HG03064 (cell line): Measurements from ENCODE around the gene S100A10.

Experiments
- ATAC-seq: cut with Tn5 transposase; IDR thresholded peaks from one replicate; pipeline ENCODE4 v1.9.1; 2021; ENCODE audit warnings: low read depth; ENCODE audit not compliant: unreplicated experiment

Gene S100A10

DNA sequence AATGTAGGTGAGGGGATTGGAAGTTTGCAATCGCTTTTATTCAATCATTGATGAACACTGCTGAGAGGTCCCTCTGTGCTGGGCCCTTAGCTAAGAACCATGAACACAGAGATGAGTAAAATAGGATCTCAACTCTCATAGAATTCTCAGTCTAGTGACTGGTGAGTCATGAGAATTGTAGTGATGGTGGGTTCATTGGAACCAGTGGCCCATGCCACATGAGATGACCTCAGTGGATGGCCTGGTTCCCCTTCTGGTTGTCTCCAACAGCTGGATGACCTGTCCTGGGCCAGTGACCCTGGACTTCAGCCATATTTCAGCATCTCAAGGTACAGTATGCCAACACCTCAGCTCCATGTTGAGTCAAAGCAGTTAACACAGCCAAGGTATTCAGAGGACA, 21.3 kb upstream of the S100A10 start:
- no peak for ATAC-seq

DNA sequence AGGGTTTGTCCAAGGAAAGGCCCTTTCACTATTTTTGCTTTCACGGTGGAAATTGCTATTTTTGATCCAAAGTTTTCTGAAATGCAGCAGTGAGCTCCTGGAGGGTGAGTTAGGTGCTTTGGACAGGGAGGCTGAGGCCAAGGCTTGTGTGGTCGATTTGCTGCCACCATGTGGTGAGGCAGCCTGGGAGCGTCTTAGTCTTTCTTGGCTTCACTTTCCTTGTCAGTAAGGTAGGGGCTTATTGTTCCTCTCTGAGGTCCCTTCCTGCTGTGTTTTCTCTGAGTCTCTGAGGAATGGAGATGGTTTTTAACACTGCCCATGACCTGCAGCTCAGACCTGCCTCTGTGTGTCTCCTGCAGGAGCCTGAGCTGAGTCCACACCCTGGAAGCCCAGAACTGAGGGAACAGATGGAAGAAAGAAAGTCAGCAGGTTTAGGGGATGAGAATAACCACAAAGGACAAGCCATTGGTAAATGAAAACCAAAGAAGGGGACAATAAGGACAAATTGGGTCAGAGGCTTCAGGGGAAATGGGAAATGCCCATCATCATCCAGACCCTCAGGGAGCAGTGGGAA, 20.1 kb upstream of the S100A10 start:
- no peak for ATAC-seq

DNA sequence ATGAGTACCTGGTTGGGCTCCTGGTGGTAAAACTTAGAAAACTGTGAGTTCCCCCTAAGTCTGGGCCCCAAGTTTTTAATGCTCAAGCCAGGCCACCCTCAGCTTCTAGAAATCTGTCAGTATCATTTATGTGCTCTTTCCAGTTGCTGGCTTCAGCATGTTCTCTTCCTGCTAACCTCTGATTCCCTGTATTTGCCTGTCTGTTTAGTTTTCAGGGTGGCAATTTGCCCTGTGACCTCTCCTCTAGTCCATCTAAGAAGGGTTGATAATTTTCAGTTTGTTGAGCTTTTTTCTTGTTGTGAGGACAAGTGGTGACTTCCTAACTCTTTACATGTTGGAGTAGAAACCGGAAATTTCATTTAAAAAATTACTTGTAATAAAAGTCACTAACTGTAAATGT, 16.0 kb upstream of the S100A10 start:
- no peak for ATAC-seq

DNA sequence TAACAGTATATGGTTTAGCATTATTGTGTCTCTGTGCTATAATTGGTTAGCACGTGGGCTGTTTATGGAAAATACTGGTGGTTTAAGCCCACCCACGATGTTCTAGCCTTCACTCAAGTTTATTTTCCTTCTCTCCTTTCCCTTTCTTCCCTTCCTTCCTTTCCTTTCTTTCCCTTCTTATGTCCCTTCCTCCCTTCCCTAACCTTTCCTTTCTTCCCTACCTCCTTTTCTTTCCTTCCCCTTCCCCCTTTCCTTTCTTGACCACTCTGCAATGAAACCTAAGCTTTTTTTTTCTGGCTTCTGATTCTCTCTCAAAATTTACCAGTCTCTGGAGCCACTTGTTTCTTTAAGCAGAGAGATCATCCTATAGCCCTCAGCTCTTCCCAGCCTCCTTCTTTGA, 13.4 kb upstream of the S100A10 start:
- no peak for ATAC-seq

DNA sequence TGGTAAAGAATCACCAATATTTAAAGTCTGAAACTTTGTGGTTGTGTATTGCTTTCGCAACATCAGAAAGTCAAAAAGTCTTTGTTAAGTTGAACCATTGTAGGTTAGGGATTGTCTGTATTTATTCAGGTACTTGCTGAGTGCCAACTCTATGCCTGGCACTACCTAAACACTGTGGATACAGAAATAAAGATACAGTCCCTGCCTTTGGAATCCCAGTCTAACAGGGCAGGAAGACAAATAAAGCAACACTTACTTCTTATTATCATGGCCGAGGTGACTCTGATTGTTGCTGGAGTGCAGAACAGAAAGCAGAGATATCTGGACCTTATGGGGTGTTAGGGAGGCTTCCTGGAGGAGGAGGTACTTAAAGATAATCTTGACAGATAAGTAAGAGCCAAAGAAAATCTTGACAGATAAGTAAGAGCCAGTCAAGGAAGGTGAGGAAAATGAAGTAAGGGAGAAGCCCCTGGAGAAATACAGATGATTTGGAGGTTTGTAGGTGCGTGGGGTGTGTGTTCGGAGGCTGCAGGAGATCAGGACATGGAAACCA, 11.8 kb upstream of the S100A10 start:
- no peak for ATAC-seq

DNA sequence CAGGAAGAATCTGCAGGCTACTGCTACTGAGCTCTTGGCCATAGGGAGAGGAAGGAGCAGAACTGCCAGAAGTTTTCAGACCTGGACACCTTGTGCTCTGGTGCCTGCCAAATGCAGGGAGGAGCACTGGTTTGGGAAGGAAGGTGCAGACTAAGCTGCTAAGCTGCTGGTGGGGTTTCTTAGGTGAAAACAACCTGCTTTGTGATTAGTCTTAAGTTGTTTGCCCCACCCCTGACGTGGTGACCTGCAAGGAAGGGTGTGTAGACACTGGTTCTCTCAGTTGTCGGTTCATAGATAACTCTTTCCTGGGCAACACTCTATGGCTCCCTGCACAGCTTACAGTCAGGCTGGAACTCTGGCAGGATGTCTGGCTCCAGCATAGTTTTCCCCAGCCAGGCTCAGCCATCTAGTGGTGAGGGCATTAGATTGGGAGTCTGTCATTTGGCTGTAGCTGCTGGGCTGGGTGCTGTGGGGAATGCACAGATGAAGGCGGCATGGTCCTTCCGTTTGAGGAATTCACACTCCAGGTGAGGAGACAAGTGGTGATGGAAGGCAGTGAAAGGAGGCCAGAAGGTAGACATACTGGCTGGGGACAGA, 10.3 kb upstream of the S100A10 start:
- no peak for ATAC-seq

DNA sequence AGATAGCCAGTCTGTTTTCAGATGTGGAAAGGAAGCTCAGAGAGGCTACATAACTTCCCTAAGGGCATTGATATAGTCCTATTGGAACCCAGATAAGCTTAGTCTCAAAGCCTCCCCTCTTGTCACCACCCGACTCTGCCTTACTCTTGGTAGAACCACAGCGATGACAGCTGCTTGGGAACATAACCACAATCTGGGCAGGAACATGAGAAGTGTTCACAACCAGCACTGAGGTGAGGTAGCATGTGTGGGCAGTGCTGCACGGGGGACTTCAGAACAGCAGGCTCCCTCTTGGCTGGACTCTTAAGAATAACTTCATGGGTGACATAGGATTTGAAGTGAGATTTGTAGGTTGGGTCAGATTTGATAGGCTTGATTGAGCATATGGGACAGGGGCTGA, 9.3 kb upstream of the S100A10 start:
- ATAC-seq, result no peak

DNA sequence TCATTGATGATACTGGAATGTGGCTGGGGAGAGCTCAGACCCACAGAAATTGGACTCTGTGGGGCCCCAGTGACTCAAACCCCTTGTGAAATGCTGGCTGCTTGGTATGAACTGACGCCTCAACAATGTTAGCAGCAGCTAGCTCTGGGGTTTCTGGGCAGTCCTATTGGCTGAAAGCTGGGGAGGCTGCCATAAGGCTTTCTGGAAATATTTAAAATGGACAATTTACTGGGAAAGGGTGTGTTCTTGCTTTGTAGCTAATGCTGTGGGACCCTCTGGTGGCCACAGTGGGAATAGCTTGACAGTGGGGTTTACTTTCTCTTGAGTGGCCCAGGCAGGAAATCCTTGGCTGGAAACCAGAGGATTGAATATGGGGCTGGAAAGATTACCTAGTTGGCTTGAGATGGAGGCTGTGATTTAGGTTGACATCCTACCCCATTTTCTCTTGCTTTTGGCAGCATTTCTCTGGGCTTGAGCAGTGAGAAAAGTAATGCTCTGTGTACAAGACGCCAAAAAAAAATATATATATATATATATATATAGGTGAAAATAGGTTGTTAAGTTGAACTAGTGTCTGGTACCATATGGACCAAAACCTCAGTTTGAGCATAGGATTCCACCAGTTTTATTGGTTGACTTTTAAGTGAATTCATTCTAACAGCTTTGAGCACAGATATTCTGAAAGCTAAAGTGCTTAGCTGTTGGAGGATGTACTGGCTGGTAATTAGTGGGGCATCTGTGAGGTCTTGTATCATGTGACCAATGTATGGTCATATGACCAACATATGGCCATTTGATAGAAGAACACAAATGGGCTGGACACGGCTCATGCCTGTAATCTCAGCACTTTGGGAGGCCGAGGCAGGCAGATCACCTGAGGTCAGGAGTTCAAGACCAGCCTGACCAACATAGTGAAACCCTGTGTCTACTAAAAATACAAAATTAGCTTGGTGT, 8.2 kb upstream of the S100A10 start:
- ATAC-seq, result no peak

DNA sequence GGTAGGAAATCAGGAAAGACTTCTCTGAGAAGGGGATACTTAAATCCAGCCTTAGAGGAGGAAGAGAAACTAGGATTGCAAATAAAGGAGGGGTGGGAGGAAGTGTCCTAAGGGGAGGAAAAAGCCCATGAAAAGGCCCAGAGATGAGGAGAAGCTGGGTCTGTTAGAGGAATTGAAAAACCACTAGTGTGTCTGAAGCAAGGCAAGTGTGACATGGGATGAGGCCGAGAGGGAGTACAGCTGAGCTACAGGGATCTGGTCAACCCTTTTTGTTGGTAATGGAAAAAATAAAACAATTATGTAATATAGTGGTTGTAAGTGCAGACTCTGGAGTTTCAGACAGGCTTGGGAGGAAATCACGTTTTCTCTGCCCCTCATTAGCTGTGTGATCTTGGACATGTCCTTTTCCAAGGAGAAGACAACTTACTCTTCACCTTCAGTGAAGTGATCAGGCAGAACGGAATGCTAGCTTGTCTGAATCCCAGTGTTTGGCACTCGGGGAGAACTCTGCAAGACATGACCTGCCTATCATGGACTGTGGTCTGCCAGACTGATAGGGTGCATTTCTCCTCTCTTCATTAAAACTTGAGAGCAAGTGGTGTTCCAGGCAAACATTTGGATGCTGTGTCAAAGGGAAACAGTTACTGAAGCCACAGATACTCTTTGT, 7.4 kb upstream of the S100A10 start:
- ATAC-seq, result no peak

DNA sequence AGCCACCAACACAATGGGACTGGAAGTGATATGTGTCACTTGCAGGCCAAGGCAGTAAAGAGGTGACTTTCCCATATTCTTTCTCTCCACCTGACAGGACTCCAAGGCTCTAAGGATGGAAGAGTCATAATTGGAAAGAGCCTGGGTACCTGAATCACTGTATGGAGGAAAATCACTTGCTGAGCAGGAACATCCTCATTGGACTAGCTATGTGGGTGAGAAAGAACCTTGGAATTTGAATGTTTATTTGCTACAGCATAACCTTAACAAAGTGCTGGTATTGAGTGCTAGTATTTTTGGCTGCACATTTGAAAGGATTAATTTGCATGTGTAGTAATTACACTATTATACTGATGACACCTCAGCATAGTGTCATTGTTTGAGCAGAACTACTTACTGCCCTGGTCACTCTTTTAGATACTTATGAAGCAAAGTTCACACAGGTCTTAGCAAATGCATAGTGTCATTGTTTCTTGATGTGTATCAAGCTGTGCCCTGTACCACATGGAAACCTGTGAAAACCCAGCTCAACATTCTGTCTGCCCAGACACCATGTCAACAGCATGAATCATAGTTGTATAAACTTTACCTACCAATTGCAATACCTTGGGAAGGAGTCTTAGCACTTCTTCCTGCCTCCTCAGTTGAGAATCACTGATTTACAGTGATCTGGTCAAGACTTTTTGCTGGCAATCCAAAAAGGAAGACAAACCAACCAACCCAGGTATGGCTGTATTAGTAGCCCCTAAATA, 5.1 kb upstream of the S100A10 start:
- ATAC-seq, result no peak

DNA sequence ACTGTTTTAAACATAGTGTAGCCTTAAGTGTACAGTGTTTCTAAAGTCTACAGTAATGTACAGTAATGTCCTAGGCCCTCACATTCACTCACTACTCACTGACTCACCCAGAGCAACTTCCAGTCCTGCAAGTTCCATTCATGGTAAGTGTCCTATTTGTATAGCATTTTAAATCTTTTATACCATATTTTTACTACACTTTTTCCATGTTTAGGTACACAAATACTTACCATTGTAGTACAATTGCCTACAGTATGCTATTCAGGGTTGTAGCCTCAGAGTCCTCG, 3.6 kb upstream of the S100A10 start:
- ATAC-seq, result no peak

DNA sequence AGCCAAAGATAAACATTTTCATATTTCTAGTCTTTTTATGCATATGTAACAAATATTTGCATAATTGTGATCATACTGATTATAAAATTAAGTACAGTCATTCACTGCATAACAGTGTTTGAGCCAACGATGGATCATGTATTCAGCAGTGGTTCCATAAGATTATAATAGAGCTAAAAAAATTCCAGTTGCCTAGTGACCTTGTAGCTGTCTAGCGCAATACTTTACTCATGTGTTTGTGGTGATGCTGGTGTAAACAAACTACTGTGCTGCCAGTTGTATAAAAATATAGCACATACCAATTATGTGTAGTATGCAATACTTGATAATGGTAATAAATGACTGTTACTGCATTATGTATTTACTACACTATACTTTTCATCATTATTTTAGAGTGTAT, 2.1 kb upstream of the S100A10 start:
- ATAC-seq, result no peak

DNA sequence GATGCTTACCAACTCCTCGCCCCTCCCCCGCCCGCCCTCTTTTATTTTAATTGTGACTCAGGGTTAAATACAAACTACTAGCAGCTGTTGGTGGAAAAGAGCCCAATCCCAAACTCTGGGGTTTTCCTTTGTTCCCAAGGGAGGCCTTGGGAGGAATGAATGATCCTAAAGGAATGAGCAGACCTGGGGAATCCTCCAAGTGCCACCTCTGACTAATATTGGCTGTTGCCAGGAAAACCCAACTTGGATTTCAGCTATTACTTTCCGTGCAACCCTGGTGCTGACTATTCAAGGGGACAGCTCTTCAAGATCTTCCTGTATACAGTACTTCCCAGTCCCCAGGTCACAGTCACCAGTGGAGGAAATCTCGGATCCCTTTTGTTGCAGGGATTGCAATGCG, 1.3 kb upstream of the S100A10 start:
- no peak for ATAC-seq

DNA sequence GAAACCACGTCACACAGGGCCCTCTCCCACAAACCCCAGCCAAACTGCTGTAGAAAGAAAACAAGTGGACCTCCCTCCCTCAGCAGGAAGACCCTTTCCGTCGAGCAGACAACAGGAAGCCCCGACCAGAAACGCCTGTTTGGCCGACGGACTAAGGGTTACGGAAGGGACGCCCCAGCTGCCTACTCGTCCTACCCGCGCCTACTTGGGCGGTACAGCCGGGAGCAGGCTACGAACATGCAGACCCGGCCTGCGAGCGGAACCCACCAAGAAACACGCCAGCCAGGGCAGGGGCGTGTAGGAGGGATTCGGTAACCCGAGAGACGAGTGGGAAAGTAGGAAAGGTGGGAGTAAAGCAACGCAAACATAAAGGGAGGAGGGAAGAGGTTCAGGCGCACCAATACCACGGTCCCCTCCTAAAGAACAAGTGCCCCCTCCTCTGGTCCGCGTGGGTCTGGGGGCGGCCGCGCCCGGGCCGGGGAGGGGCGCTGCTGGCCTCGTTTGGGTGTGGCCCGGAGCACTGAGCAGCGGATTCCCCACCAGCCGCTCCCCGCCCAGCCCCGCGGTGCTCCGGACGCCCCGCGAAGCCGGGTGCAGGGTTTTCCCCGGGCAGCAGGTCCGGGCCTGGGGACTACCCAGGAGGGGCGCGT, 450 bp downstream of the S100A10 start:
- no peak for ATAC-seq

DNA sequence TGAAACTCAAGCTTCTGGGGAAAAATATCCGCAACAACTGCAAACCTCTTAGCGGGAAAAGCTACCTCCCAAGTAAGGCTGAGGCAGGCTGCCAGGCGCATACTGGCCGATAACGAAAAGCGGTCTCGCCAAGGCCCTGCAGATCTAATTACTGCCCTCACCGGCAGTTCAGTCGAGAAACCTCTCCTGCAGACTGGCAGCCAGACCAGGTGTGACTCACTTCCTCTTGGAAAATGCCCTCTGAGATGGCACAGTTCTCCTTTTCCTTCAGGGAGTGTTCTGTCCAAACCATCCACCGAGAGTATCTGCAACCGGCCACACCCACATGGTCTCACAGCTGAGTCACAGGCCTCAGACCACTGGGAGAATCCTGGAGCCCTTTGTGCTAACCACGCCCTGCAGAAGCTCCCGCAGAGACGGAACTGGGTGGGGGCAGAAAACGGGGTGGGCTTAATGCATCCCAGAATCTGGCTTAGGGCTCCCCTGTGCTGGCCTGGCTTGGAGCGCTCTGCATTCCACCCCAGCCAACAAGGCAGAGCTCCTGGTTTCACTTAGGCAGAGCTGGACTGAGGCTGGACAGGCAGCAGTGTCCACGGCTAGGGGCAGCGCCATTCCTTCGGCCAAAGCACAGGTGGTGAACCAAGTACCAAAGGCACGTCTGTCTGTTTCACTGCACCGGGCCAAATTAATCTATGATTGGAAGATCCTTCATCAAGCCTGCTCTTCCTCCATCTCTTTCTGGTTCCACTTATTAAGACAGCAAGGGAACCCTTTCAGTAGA, 1.2 kb downstream of the S100A10 start:
- ATAC-seq, result no peak

DNA sequence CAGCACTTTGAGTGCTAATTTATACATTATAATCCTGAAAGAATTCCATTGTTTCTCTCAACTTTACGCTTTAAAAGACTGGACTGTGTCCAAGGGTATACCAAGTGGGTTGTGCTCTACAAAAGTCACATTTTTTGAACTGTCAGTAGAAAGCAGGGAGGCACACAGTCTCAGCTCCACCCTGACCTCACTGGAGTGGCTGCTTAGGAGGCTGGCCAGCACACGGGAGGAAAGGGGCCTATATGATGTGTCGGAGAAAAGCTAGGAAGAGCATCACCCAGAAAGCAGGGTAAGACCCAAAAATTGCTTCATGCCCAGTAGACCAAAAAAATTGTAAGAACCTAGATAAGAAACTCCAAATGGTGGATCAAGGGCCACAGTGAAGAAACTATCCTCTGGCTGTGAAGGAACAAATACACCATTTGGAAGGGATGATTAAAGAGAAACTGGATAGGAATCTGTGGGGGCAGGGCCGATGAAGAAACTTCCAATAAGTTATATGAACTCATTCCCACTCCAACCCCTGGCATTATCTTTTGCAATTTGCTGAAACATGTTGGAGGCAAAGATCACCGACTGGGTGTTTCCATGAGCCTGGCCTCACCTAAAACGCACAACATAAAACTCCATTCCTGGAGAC, 1.9 kb downstream of the S100A10 start:
- no peak for ATAC-seq

DNA sequence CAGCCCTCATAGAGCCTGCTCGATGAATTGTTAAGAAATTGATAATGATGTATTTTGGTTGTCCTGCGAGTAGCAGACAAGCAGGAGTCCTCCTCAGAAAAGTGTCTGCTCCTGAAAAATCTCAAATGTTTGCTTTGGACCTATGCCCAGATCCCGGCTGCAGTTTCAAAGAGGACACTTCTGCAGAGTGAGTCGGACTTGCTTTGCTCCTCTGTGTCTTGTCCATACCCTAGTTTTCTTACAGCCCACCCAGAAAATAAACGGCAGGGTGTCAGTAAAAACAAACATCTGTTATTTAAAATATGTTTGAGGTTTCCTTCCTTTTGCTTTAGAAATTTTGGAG, 2.8 kb downstream of the S100A10 start:
- ATAC-seq, result no peak

DNA sequence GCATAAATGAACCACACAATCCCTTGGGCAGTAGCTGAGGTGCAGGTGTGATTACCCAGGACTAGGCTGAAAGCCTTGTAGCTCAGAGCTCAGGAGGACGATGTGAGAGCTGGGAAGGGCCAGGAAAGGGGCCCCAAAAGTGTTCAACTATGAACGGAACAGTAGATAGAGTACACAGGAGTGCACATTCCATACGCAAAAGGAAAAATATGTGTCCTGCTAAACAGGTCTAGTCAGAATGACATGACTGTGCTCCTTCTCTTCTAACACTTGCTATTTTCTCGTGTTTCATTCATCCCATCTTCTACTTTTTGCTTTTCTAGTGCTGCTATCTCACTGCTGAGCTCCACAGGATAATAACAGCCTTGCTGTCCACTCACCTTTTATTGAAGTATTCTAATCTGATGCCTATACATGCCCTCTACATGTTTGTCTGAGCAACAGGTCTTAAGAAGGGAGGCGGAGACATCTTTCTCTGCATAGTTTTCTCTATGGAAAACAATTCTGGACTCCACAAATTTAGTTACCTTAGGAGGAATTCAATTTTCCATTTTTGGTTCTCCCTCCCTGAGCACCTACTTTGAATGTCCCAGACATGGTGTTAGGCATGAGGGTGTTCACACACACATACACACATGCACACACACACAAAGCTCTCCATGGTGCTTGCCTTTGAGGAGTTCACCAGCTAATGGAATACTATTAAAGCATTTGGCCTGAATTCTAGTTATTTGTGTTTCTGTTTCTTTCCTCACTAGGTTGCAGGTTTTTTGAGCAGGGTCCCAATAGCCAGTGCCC, 3.4 kb downstream of the S100A10 start:
- ATAC-seq, result no peak
